CD4-positive, alpha-beta T cell treated with Interleukin-1 beta for 1 hour (primary cell): Measurements from ENCODE around the gene RYR3.

Experiments used
- DNase-seq, 2 donors: peaks; one replicate each; pipeline ENCODE4 v3.0.0-alpha.2; 2020 to 2022

RYR3 gene

GRCh38 chr15:33851079-33851478 lies 540.3 kb downstream of the RYR3 start:
- no peak for DNase-seq

- no peak for DNase-seq
Observed at GRCh38 chr15:33852094-33852493, 541.3 kb downstream of the RYR3 start.

- DNase-seq: no peak
Observed at GRCh38 chr15:33852570-33852969, 541.8 kb downstream of the RYR3 start.

GRCh38 chr15:33857726-33858125 lies 547.0 kb downstream of the RYR3 start:
- DNase-seq: no peak

GRCh38 chr15:33858836-33859235 lies 548.1 kb downstream of the RYR3 start:
- DNase-seq: no peak

GRCh38 chr15:33859992-33860545 lies 549.3 kb downstream of the RYR3 start:
- no peak for DNase-seq

- no peak for DNase-seq
Observed at GRCh38 chr15:33860754-33861153, 550.0 kb downstream of the RYR3 start.

GRCh38 chr15:33864360-33865075 lies 553.8 kb downstream of the RYR3 start:
- DNase-seq: no peak

GRCh38 chr15:33865416-33865815 lies 554.6 kb downstream of the RYR3 start:
- no peak for DNase-seq

- DNase-seq: no peak
Observed at GRCh38 chr15:33866101-33866737, 555.5 kb downstream of the RYR3 start.

GRCh38 chr15:33871980-33872379 lies 561.2 kb downstream of the RYR3 start:
- no peak for DNase-seq

GRCh38 chr15:33872416-33873106 lies 561.8 kb downstream of the RYR3 start:
- no peak for DNase-seq

GRCh38 chr15:33874156-33874555 lies 563.4 kb downstream of the RYR3 start:
- no peak for DNase-seq

GRCh38 chr15:33882921-33883320 lies 572.2 kb downstream of the RYR3 start:
- no peak for DNase-seq

- no peak for DNase-seq
Observed at GRCh38 chr15:33888176-33888575, 577.4 kb downstream of the RYR3 start.

- DNase-seq: no peak
Observed at GRCh38 chr15:33894193-33894592, 583.4 kb downstream of the RYR3 start.

- DNase-seq: no peak
Observed at GRCh38 chr15:33902043-33902442, 591.3 kb downstream of the RYR3 start.

GRCh38 chr15:33903661-33904060 lies 592.9 kb downstream of the RYR3 start:
- no peak for DNase-seq

GRCh38 chr15:33907326-33907725 lies 596.6 kb downstream of the RYR3 start:
- no peak for DNase-seq

- DNase-seq: no peak
Observed at GRCh38 chr15:33908406-33908805, 597.6 kb downstream of the RYR3 start.

- DNase-seq: no peak
Observed at GRCh38 chr15:33910741-33911140, 600.0 kb downstream of the RYR3 start.

GRCh38 chr15:33912326-33912725 lies 601.6 kb downstream of the RYR3 start:
- no peak for DNase-seq

- no peak for DNase-seq
Observed at GRCh38 chr15:33913459-33913858, 602.7 kb downstream of the RYR3 start.
